ENCODE results near the gene PRPF4.
"Not testable (repeated sequence)": the region's sequence is repeated elsewhere in the genome, so short reads cannot be mapped to it uniquely, and the experiment has no call there.

The PRPF4 gene

DNA sequence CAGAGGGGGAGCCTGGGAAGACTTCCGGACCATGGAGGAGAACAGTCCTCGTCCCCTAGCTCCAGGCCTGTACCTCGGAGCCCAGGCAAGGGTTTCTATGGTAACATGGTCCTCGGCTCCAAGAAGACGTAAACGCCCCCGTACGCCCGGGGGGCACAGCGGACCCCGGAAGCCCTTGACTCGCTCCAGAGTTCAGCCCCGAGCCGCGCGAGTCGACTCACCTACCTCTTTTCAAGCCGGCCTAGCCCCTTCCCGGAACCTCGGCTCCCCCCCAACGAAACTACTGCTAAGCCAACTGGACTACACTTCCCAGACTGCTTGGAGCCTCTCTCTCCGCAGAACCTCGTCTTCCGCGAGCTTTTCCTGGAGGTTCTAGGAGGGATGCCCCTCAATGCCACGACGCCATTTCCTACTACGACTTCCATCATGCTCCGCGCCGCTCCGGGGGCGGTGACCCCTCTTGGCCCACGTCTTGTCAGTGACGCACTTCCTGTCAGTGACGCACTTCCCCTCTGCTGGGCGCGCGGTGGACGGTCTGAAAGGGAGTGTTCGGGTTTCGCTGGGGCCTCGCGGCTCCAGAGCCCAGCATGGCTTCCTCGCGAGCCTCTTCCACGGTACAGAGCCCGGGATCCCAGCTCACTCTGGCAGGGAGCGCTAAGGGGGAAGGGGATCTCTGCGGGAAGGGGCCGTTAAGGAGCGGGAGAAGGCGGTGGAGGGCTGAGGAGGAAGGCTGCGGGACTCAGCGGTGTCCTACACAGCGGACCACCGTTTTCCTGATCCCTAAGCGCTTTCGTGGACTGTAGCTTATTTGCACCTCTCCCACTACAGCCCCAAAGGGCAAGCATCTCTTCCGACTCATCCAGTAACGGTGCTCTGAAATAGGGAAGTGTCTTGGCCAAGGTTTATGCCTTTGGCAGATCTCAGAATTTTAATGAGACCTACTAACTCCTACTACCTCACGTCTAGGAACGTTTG, at the start of gene PRPF4, which contains the start of gene CDC26:
PRPF4 (plus strand) TSS at position 502 of the 975 bp plus-strand sequence; CDS start at position 588, 86 bp downstream.
CDC26 (minus strand) TSS at position 416 of the 975 bp plus-strand sequence. CDS start 3,065 bp downstream, outside the sequence.
- DNase-seq (ENCODE audit: low read depth, low spot score) = peak; percentile 93

DNA sequence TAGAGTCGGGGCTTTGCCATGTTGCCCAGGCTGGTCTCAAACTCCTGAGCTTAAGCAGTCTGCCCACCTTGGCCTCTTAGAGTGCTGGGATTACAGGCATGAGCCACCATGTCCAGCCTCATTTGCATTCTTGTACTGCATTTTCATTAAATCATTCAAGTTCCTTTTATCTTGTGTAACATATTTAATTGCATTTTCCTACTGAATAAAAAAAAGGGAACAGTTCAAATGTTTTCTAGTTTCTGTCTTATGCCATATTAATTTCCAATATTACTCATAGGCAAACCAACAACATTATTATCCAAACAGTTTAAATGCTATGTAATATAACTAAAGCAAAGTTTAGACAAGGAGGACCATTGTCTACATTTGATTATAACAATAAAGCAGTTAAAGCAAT, 48.0 kb upstream of the PRPF4 start:
- no peak for DNase-seq (ENCODE audit: low read depth, low spot score)

DNA sequence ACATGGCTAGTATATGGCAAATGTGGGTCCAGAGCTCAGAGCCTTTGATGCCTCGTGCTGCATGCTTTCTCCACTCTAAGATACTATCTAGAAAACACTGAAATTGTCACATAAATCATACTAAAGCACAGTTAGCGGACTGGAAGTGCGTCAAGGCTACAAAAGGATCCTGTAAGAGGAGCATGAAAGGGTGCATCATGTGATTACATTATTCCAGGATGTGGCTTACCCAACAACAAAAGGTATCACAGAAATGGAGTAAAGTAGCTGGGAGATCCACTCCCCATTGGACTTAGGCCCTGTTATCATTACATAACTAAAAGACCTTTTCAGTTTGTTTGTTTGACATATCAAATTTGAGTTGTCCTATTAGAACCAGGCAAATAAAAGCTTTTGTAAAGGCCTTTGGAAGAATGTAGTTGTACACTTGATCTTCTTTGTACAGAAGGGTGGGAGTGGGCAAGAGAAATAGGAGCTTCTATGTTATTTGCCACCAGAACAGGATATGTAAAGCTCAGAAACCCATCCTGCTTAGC, 47.3 kb upstream of the PRPF4 start:
- no peak for DNase-seq (ENCODE audit: low read depth, low spot score)

DNA sequence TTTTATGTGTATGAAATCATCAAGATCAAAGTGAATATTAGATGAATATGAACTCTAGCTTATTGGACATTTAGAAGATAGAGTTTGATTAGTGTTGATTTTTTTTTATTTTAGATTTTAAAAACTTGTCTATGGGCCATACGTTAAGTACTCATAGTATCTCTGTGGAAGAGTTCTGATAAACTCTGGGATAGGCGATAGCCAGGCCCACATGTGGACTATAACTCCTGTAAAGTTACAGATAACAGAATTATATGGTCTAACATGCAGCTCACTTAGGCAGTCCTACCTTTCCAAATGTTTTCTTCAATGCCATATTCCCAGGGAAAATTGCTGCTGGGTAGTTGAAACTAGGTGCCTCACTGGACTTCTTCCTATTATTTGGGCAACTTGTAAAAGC, 43.8 kb upstream of the PRPF4 start:
- DNase-seq (ENCODE audit: low read depth, low spot score) = no peak

DNA sequence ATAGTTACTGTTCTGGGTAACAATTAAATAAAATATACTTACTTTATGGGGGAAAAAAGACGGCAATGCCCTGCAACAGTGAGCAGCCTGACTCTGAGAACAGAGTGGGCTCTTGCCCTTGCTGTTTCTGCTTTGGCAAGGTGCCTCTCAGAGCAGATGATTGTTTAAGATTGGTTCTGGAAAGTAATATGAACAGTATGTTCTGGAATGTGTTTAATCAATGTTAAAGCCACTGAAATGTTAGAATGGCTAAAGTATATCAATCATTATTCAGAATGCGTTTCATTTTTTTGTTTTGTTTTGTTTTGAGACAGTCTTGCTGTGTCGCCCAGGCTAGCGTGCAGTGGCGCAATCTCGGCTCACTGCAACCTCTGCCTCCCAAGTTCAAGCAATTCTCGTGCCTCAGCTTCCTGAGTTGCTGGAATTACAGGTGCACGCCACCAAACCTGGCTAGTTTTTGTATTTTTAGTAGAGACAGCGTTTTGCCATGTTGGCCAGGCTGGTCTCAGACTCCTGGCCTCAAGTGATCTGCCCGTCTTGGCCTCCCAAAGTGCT, 39.7 kb upstream of the PRPF4 start:
- DNase-seq (ENCODE audit: low read depth, low spot score) = not testable (repeated sequence)

DNA sequence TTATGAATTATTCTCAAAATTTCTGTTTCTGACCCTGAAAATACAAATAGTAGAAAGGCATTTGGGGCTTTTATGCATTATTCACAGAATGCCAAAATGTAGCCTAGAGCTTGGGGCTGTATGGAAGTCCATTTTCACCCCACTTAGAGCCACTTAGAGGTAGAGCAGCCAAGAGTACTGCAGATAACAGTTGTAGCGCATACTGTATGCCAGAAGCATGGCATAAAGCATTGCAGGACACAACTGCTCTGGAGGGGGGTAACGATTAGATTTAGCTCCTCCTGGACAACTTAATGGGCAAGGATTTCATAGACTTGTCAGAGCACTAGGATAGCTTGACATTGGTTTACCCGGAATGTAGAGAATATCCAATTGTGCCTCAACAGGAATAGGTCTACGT, 38.4 kb upstream of the PRPF4 start:
- no peak for DNase-seq (ENCODE audit: low read depth, low spot score)

DNA sequence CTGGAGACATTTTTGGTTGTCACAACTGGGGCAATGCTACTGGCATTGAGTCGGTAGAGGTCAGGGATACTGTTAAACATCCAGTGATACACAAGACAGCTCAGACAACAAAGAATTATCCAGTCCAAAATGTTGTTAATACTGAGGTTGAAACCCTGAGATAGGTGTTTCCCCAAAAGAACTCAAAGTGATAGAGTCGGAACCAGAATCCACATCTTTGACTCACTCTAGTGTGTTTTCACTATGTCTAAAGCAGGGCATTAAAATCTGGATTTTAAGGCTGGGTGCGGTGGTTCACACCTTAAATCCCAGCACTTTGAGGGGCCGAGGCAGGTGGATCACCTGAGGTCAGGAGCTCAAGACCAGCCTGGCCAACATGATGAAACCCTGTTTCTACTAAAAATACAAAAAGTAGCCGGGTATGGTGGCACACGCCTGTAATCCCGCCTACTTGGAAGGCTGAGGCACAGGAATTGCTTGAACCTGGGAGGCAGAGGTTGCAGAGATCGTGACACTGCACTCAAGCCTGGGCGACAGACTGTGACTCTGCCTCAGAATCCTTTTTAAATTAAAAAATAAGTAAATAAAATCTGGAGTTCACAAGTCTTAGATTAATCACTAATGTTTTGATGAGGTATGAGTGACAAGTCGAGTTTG, 37.1 kb upstream of the PRPF4 start:
- DNase-seq (ENCODE audit: low read depth, low spot score) = no peak

DNA sequence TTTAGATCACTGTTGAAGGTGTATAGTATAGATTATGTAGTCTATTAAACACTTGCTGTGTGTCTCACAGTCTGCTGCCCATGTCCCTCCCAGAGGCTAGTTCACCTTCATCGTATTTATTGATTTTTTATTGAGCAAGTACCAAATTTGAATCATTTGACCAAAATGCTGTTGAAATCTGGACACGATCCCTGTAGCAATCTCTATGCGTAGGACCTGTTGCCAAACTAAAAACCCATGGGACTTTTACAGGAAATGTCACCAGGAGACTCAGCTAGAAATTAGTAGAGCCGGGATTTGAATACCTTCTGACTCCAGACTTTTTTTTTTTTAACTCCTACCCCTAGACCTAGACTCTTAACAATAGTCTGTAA, 36.6 kb upstream of the PRPF4 start:
- no peak for DNase-seq (ENCODE audit: low read depth, low spot score)

DNA sequence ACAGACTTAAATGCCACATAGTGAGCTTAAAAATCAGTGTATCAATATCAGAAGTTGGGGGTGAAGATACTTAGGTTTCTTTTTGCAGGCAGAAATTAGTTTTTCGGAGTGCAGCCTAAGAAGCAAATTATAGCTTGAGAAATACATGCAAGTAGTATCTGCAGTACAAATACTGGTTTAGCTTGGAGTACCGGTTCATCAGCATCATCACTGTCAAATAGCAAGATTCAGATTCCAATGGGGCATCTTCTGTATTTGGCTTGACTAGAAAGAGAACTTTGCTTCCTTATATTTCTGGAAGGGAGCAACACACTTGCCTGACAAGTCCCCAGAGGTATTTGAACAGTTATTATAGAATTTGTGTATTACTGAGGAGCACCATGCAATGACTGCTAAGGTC, 34.3 kb upstream of the PRPF4 start:
- no peak for DNase-seq (ENCODE audit: low read depth, low spot score)

DNA sequence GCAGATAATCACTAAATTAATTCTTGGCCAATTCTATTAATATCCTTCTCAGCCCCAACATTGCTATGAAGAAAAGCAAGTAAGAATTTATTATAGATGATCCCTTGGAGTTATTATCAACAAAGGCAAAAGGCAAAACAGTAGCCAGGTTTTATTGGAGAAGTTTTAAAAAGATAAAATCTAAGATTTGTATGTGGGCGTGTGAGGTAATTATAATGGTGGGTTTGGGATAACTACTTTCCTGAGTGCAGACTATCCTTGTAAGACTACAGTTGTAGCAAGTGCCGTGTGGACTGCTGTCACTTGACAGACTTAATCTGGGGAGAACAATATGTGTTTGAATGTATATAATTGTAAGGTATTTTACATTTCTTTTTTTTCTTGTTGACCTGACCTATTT, 30.9 kb upstream of the PRPF4 start:
- no peak for DNase-seq (ENCODE audit: low read depth, low spot score)

DNA sequence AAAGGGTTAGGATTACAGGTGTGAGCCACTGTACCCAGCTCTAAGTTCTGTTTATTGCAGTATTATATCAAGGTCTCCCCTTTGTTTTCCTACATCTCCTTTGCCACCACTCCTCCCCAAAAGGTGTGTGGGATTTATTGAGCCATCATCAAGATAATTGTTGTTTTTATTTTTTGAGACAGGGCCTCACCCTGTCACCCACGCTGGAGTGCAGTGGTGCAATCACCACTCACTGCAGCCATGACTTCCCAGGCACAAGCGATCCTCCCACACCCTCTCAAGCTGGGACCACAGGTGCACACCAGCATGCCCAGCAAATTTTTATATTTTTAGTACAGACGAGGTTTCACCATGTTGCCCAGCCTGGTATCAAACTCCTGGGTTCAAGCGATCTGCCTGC, 29.6 kb upstream of the PRPF4 start:
- no peak for DNase-seq (ENCODE audit: low read depth, low spot score)

DNA sequence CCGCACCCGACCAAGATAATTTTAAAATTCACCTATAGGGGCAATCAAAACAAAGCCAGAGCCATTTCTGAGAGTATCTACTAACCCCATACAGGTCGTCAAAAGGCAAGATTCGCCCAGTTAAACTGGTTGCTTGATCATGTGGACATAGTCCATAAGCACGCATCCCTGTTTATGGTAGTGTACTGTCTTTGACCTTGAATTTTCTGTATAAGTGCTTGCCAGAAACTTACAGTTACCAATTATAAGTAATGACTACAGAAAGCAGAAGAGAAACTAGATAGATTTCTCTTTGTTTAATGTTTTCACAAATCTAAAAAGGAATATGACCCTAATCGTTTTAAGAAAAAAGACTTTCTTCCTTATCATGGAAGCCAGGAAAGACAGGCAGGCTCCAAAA, 28.5 kb upstream of the PRPF4 start:
- DNase-seq (ENCODE audit: low read depth, low spot score) = no peak

DNA sequence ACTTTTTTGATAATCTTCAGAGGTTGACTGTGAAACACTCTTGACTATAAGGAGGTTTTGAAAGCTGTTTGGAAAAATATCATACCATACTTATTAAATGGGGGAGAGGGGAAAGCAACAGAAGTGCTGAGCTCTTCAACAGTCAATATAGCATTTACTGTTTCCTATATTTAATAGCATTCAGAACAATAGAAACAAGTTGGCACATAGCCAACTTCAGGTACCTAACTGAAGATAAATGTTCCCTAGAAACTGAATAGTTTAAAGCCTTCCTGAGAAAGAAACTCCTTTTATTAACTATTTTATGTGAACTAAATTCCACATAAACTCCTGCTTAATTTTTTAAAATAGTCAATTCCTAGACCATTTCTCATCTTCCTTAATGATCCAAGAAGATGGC, 27.8 kb upstream of the PRPF4 start:
- DNase-seq (ENCODE audit: low read depth, low spot score) = no peak

DNA sequence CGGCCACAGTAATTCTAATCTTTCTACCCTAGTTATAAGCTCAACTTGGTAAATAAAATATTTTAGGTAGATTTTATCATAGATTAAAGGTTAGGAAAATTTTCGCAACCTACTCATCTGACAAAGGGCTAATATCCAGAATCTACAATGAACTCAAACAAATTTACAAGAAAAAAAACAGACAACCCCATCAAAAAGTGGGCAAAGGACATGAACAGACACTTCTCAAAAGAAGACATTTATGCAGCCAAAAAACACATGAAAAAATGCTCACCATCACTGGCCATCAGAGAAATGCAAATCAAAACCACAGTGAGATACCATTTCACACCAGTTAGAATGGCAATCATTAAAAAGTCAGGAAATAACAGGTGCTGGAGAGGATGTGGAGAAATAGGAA, 25.8 kb upstream of the PRPF4 start:
- DNase-seq (ENCODE audit: low read depth, low spot score) = not testable (repeated sequence)

DNA sequence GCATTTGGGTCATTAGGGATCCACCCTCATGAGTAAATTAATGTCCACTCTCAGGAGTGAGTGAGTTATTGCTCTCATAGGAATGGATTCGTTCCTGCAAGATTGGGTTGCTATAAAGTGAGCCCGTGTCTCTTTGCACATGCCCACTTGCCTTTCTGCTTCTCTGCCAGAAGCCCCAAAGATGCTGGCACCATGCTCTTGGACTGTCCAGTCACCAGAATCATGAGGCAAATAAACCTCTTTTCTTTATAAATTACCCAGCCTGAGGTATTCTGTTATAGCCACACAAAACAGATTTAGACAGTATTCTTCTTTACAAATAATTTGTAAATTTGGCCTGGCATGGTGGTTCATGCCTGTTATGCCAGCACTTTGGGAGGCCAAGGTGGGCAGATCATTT, 24.7 kb upstream of the PRPF4 start:
- DNase-seq (ENCODE audit: low read depth, low spot score) = no peak

DNA sequence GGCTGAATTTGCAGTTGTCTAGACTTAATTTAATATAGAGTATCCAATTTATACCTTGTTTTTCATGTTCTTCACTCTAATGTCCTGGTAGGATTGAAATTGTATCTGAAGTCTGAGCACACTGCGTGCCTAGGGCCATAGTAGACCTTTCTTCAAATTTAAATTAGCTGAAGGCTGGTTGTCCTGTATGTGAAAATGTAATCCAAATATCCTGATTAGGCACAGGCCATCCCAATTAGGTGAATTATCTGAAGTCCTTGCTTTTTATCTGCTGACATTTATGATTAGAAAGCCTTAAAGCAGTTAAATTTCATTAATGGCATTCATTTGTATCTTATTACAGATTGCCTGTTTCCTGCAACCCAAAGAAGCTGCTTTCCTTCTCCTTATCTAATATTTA, 20.5 kb upstream of the PRPF4 start:
- DNase-seq (ENCODE audit: low read depth, low spot score) = no peak

DNA sequence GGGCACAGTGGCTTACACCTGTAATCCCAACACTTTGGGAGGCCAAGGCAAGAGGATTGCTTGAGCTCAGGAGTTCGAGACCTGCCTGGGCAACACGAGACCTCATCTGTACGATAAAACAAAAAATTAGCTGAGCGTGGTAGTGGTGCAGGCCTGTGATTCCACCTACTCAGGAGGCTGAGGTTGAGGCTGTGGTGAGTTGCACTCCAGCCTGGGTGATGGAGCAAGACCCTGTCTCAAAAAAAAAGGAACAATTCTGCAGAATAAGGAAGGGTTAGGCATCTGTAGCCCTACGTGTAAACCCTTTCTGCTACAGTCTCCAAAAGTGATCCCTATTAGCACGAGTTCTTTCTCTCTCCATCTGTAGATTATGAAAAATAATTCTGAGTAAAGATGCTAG, 20.0 kb upstream of the PRPF4 start:
- DNase-seq (ENCODE audit: low read depth, low spot score) = no peak

DNA sequence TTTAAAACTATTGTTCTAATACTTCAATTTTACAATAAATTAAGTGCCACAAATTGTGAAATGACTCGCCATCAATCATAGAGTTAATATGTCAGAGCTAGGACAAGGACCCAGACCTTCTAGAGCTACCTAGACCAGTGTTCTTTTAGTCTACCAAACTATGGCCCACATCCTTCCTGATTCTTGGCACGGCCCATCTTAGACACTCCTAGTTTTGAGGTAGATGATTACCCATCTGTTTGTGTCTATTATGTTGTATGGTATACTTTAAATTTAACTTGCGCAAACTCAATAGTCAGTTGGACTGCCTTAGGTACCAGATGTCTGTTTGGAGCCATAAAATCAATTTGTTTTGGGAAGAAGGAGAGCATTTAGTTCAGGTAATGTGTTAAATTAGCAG, 17.6 kb upstream of the PRPF4 start:
- no peak for DNase-seq (ENCODE audit: low read depth, low spot score)

DNA sequence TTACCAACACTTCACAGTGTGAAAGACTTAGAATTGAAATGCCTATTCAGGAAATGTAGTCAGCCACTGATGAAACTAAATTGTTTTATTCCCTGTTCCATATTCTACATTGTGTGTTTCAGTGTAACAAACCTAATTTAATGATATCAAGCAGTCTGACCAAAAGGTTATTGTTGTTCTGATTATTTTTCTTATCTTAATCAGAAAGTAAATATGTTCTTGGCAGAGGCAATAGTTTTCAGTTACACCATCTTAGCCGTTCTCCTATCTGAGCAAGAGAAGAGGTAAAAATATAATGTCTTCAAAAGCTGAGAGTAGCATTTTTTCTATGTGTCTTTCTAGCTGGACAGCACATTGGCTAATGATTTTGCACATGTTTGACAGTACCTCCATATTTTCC, 17.2 kb upstream of the PRPF4 start:
- no peak for DNase-seq (ENCODE audit: low read depth, low spot score)

DNA sequence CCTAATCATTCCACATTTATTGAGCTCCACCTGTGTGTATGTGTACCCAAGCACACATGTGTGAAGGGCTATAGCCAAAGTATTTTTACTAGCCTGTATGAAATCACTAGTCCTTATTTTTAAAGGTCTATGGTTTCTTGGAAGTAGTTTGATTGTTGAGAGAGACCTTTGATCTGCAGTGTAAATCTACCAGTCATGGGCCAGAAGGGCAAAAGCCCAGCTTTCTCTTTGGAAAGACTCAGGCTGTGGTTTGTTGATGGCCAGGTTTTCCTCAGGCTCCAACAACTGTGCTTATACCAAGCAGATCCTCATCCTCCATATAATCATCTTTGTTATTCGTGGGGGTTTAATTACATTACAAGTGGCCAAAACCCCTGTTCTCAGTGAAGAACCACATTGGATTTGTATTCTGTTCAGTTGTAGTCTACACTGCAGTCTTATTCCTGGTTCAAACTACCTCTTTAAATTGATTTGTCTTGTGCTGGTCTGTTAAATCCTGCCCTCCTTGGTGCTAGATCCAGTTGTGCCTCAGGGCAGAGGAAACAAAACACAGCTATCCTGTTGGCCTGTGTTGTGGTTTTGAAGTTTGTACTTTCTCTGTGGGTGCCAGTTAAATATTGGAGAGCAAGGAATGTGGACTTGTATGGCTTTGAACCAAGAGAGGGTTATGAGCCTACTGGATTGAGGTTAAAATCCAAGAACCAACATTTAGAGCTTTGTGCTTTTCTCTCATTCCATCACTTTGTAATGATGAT, 13.4 kb upstream of the PRPF4 start:
- no peak for DNase-seq (ENCODE audit: low read depth, low spot score)

DNA sequence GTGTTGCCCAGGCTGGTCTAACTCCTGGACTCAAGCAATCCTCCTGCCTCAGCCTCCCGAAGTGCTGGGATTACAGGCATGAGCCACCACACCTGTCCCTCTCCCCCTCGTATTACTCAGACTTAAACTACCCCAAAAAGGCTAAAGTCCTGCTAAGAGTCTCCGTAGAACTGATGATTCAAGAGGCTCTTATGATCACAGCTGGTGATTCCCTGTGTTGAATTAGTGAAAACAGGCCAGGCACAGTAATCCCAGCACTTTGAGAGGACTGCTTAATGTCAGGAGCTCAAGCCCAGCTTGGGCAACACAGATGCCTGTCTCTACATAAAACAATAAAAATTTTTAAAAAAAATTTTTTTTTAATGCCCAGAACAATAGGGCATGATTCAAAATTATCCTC, 9.3 kb upstream of the PRPF4 start:
- no peak for DNase-seq (ENCODE audit: low read depth, low spot score)

Data from activated naive CD8-positive, alpha-beta T cell treated with anti-CD3 and anti-CD28 coated beads, Interleukin-2, amount 50 U/mL, for 16 hours (primary cell).